GM18873 (cell line): ENCODE data around the gene P2RX1.

Experiments used
- ATAC-seq: cut with Tn5 transposase; IDR thresholded peaks from one replicate; pipeline ENCODE4 v1.9.1; 2021; ENCODE audit warnings: mild to moderate bottlenecking, moderate library complexity, moderate number of reproducible peaks; ENCODE audit not compliant: unreplicated experiment, low FRiP score

P2RX1 gene

DNA sequence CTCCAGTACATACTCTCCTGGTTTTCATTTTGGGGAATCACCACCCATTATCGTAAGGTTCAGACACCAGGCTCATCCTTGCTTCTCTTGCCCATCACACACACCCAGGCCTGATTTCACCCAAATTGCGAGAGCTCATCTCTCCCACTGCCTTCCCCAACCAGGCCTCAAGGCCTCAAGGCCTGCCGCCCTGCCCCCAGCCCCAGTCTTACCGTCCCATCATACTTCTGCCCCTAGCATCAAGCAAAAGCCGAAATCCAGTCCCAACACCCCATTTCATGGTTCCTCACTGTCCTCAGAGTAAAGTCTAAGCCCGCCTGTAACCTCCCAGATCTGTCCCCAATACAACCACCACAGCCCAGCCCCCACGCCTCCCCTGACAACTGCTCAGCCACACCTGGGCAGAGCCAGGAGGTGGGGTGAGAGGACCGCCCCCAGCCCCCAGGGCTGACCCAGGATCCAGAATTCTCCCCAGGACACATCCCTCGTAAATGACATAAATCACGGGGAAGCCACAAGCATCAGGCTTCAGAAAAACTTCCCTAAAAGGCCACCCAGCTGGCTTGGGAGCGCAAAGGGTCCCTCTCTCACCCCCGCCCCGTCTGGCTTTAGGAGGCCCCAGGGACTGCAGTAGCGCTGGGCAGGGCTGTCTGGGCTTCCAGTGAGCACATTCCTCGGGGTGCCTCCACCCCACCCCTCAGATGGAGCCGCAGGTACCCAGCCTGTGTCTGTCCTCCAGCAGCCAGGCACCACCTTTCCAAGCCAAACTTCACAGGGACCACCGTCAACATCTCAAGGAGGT lies 9.6 kb upstream of the P2RX1 start:
- ATAC-seq, result no peak

DNA sequence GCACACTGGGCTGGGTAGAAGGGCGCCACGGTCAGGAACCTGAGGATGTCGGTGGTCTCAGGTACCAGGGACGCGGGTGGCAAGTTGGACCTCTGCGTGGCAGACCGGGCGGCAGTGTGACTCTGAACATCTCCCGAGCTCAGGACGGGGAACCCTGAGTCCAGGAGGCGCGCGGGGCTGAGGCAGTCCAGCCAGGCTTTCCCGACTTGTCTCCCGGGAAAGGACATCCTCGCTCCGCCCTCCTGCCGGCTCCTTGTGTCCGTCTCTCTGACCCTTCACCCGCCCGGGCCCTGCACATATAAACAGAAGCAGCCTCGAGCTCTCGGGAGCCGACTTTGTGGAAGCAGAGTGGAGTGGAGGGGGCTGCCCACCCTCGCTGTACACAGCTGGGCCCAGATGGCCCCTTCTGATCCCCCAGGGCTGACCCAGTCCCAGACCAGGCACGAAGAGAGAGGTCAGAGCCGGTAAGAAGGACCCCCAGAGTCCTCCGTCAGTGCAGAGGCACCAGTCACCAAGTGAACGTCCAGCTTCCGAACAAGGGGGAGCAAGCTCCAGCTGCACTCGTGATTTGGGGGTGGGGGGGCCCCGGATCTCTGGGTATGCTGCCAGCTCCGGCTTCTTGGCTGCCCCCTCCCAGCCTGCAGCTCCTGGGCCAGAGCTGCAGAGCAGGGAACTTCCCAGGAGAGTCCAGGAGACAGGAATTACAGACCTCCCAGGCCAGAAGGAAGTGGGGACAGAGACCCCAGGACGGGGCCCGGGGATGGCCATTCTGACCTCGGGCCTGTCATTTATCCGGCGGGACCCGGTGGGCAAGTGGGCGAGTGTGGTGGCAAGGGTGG lies 8.5 kb upstream of the P2RX1 start:
- ATAC-seq, result no peak

DNA sequence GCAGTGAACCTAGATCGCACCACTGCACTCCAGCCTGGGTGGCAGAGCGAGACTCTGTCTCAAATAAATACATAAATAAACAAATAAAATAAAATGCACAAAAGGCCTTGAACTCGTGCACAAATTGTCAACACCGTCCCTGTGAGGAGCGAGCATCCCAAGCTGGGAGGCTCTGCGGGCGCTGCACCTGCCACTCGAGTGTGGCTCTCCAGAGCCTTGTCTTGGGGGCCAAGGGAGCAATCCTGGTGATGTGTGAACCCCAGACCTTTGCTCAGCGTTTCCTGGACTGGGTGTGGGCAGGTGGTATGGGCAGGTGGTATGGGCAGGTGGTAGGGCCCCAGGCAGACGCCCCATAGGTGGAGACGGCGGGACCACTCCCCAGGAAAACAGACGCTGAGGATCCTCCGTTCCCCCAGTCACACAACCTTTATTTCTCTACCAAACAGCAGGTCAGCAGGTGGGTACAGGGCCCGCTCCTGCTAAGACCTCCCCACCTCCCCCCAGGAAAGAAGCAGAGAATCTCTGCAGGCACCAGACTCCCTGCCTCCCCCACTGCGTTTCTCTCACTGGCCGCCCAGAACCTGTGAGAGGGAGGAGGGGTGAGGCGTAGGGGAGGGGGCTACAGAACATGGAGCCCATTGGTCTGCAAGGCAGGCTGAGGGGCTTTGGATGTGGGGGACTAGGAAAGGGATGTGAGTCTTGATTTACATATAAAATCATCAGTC lies 7.4 kb upstream of the P2RX1 start:
- no peak for ATAC-seq

DNA sequence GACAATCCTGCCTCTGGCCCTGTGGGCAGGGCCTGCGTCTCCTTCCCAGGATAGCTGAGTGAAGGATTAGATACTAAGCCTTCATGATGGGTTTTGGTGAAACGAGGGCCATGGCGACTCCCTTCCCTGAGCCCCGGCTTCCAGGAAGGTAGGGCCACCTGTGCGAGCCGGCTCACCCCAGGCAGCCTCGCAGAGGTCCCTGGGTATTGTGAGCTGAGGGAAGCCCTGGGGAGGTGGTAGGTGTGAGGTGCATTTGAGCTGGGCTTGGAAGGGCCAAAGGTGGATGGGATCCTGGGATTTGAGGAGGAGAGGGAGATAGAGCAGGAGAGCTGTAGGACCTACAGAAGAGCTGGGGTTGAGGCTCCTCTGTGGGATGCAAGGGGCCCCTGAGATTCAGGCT lies 6.5 kb upstream of the P2RX1 start:
- ATAC-seq, result no peak

DNA sequence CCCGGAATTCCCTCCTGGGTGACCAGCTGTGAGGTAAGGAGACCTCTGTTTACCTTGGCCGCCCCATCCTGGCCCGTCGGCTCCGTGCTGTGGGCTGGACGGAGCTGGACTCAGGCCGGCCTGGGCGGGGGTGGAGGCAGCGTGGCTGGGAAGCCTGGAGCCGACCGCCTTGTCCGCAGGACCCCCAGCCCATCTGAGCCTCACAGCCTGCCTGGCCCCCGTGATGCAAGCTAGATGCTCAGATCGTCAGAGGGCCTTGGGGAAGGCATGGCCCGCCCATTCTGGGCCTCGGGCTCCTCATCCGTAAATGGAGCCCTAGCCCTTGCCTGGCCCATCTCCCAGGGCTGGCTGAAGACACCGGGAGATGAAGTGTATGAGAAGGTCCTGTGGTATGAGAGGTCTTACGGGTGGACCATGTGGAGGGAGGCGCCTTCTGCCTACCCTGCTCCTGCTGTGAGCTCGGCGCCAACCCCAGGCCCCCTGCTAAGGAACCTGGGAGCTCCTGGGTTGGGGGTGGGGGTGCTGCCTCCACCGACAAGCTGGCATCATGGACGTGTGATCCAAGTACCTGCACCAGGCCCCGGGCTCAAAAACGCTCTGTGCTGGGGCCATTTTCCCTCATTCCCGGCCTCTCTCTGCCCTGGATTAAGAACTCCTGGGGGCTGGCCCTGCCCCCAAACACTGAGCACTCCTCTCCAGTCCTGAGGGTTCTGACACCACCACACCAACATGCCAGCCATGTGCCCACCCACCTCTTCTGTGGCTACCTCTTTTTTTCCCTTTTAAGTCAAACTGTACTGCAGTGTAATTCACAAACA lies 5.4 kb upstream of the P2RX1 start:
- ATAC-seq, result no peak

DNA sequence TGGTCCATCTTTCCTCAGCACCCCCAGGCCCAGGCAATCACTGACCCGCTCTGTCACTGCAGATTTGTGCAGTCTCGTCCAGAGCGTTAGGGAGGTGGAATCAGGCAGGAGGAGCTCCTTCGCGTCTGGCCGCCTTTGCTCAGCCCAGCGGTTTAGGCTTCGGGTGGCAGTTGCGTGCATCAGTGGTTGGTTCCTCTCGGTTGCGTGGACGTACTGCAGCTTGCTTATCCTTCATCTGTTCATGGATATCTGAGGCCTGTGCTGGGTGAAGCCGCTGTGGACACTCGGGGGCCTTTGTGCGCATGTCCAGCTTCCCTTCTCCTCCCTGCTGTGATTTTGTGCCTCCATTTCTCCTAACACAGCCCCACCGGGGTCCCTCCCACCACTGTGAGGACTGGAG lies 4.7 kb upstream of the P2RX1 start:
- ATAC-seq, result no peak

DNA sequence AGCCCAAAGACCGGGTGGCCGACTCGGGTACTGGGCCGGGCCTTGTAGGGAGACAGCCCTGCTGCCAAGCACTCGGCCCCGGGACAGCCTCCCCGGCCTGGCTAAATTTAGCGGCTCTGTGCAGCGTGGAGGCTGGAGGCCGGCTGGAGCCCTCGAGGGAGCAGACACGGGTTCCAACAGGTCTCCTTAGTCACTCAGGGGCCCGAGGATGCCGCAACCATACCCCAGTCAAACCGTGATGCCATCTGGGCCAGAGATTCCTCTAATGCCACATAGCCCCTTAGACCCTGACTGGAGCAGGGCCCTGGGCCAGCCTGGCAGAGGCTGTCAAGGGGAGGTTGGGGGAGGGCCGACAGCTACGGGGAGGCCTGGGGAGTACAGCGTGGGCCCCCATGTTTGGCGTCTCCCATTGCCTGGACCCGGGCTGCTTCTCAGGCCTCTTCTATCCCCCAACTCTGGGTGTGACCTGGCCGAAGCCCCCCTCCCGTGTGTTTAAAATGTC lies 2.9 kb upstream of the P2RX1 start:
- ATAC-seq, result no peak

DNA sequence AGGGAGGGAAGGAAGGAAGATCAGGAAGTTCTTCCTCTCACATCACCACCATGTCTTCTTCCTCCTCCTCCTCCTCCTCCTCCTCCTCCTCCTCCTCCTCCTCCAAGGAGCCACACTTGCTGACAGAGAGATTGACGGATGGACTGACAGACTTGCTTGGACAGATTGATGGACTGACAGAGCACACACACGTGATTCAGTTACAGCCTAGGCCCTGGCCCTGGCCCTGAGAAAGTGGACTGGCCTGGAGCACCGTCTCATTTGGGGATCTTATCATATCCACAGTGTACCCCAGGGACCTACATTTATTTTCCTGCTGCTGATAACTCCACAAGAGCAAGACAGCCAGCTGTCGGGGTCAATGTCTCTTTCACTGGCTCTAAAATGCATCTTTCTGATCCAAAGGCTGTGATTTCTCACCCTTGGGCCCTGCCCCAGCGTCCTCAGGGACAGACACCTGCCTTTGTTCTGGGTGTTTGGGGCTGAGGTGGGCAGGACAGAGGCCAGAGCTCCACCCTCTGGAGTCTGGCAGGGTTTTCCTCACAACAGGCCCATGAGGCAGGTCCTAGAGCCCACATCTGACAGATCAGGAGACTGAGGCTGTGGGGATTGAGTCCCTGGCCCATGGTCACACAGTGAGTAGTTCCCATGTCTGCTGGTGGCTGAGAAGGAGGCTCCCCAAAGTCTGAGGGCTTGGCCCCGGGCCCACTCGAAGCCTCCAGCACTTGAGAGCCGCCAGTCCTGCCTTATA lies 2.3 kb upstream of the P2RX1 start:
- ATAC-seq, result no peak

DNA sequence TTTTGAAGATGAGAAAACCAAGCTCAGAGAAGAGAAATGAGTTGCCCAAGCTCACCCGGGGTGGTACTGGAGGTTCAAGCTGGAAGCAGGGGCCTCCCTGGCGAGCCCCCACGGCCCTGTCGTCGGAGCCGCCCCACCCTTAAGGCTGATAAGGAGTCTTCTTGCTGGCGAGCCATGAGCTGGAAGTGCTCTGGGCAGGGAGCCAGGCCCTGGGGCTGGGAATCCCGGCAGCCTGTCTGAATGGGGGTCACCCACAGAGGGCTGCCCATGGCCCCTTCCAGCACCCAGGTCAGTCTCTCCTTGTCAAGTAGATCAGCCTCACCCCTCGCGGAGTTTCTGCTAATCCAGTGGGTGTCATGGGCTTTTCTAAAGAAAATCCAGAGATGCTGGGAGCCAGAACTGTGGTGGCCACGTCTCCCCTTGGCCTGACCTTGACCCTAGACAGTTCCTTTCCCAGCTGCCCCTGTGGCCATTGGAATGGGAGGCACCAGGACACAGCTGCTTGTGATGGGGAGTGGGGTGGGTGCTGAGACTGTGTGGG lies 1.2 kb upstream of the P2RX1 start:
- no peak for ATAC-seq

DNA sequence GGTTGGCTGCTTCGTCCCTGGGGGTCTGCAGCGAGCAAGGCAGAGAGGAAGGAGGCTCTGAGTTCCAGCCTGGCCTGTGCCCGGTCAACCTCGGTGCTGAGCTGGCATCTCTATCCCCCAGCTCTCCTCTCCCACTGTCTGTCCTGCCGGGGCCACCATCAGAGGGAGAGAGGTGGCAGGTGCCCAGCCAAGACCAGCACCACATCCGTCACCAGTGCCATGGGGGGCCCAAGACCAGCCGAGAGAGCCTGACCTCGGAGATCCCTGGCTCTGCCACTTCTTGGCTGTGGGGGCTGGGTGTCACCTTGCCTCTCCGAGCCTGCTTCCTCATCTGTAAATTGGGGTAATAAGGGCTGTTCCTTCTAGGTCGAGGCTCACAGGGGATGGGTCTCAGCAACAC lies 560 bp upstream of the P2RX1 start:
- ATAC-seq, result no peak

DNA sequence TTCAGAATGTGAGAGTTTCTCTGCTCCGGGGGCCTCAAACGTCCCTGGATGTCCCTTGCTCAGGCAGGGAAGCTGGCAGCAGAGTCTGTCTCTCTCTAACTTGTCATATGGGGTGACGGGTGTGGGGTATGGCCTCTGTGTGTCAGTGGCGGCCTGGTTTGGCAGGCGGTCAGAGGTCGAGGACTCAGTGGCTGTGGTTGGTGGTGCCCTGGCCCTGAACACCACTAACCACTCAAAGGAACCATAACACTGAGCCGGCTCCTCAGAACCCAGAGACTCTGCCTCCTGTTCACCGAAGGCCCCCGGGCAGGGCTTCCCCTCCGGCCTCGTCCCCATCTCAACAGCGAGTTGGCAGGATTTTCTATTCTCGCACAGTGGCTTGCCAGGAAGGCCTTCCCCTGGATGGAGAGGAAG lies 677 bp downstream of the P2RX1 start:
- ATAC-seq, result no peak

DNA sequence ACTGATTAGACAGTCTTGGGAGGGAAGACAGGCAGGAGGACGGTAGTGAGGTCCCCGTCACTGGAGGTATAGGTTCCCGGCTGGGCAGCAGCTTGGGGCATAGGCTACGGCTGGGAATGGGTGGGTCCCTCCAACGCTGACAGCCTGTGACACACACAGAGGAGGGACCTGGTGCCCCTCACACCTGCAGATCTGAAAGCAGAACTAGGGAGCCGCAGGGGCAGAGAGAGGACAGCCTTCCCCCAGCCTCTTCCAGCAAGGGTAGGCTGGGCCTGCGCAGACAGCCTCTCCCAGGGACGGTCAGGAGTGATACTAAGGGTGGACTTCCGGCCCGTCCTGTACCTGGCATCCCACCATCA lies 2.0 kb downstream of the P2RX1 start:
- peak; percentile 39 for ATAC-seq

DNA sequence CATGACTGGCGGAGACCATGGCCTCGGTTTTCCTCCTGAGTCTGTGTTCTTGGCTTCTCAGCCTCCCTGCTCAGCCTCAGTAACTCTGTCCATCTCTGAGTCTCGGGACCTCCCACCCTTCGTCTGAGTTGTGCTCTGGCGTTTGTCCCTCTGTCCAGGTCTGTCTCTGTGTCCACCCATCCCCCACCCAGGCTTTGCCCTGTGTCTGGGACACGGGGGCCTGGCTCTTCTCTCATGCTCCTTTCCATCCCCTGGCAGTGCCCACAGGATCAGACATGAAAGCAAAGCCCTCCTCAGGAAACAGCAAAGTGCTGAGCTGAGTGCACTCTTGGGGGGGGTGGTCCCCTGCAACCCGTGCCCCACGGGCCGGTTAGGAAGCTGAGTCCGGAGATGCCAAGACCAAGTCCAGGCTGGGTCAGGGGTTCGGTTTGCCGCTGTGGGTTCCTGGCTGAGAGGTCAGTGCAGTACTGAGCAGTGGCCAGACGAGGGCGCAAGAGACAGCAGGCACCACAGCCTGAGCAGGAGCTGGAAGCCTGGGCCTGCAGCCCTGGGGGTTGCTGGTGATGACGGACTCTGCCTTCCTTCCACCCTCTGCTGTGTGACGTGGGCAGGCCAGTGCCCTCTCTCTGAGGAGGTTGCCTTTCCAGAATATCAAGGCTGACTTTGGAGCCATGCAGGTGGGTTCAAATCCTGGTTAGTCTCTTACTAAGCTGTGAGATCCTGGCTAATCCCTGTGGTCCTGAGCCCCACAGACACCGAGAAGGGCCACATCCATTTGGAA lies 2.5 kb downstream of the P2RX1 start:
- peak; percentile 47 for ATAC-seq

DNA sequence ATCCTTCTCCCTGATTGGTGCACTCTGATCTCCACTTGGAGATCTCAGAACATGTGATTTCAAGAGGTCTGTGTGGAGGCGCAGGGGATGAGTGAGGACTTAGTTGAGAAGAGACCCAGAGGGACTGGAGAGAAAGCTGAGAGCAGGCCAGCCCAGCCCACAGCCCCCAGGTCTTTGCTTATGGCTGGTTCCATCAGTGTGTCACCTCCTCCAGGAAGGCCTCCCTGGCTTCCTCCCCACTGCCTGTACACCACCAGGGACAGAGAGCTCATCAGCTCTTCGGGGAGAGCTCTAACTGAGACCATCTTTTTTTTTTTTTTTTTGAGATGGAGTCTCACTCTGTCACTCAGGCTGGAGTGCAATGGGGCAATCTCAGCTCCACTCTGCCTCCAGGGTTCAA lies 3.4 kb downstream of the P2RX1 start:
- no peak for ATAC-seq

DNA sequence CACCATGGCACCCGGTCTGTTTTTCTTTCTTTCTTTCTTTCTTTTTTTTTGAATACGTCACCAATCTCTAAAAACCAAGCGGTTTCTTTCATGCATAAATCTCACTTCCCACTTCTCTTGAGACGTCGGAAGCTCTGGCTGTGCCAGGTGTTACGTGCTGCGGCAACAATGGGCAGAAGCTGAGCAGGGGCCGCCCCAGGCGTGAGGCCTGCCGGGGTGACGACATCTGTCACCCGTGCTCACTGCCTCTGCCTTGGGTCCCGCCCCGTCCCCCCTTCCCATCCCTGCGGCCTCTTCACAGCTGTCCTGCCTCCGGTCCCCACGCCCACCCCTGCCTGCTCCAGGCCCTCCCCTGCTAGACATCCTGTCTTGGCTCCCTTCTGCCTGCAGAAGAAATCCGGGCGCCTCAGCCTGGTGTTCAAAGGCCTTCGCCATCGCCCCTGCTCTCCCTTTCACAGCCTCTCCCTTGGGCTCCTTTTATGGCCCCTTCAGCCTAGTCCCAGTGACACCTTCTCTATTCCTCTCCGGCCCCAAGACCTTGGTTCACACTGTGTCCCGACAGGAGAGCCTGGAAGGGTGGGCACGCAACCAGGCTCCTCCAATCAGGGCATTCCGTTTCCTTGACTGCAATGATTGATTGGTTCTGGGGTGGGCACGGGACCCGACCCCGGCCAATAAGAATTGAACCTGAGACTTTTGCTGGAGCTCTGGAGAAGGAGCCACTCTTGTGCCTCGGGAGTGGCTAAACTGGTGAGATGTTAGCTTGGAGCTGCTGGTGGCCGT lies 4.8 kb downstream of the P2RX1 start:
- ATAC-seq, result peak; percentile 57

DNA sequence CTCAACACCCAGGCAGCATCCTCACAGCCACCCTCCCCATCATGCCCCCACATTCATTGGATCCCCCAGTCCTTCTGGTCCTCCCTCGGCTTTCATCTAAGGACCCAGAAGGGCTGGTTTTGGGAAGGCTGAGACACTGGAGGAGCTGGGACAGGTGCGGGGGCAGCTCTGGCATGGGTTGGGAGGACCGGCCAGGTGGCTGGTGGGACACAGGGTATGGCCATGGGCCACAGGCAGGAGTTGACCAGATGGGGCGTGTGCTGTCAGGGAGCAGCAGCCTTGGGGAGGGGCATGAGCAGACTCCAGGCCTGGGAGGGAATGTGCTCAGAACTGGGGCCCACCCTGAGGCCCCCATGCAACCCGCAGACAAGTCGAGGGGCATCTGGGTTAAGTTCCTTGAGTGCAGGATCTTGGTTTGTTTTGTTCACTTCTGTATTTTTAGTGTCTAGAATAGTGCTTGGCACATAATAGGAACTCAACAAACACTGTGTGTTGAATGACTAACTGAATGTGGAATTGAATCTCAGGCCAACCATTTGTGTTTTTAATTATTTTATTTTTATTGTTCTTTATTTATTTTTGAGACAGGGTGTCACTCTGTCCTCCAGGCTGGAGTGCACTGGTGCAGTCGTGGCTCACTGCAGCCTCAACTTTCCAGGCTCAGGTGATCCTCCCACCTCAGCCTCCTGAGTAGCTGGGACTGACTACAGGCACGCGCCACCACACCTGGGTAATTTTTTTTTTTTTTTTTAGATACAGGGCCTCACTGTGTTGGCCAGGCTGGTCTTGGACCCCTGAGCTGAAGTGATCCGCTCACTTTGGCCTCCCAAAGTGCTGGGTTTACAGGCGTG lies 5.6 kb downstream of the P2RX1 start:
- no peak for ATAC-seq

DNA sequence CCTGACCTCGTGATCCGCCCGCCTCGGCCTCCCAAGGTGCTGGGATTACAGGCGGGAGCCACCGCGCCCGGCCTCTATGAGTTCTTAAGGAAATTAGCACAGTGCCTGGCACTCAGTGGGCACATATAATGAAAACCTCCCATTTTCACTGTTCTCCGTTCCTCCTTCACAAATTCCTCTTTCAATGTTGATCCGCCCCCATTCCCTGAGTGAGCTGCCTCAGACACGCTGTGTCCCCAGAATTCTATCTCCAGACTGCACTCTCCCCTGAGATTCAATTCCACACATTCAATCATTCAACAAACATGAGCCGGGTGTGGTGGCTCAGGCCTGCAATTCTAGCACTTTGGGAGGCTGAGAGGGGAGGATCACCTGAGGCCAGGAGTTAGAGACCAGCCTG lies 7.0 kb downstream of the P2RX1 start:
- ATAC-seq, result no peak
